ENCODE measurements around the gene ARHGAP45.
A peak's percentile ranks its signal among the peaks of the same experiment; 100 is the strongest.

The ARHGAP45 gene

GRCh38 chr19:1037621-1038064 lies 29.3 kb upstream of the ARHGAP45 start:
- DNase-seq = no peak

GRCh38 chr19:1038978-1039645 lies 27.9 kb upstream of the ARHGAP45 start:
- DNase-seq = no peak

GRCh38 chr19:1039646-1040475 lies 27.1 kb upstream of the ARHGAP45 start, which contains the start of gene ABCA7:
Gene ABCA7 (plus strand): TSS chr19:1040107. CDS start chr19:1041362, 1,255 bp downstream.
- peak; percentile 87 for DNase-seq

DNA sequence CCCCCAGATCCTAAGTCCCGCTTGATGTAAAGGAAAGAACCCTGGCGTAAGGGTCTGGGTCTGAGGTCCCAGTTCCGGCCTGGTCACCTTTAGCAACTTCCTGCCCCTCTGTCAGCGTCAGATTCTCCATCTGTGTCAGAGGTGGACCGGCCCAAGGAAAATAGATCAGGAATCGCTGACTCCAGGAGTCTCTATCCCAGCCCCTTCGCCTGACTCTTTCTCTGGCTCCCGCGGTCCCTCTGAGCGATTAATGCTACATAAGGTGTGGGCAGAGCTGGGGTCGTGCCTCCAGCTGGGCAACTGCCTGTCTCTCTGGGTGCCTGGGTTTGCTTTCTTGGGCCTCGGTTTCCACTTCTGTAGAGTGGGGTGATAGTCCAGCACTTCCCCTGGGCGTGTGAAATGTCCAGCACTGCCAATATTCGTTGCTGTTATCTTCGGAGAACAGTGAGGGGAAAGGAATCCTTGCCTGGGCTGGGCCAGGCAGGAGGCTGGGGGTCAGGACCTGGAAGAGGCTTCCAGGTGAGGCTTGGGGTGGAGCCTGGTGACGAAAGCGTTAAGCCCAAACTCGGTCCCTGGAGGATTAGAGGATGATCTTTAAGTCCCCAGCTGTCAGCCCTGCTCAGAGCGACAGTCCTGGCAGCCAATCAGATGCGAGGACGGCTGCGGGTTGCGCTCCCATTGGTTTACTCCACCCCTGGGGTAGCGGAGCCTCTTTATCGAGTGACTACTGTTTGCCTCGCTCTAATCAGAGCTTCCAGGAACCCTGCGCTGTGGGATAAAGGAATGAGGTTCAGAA lies 26.3 kb upstream of the ARHGAP45 start:
- DNase-seq = peak; percentile 75

GRCh38 chr19:1041272-1041834 lies 25.6 kb upstream of the ARHGAP45 start:
- DNase-seq = no peak

DNA sequence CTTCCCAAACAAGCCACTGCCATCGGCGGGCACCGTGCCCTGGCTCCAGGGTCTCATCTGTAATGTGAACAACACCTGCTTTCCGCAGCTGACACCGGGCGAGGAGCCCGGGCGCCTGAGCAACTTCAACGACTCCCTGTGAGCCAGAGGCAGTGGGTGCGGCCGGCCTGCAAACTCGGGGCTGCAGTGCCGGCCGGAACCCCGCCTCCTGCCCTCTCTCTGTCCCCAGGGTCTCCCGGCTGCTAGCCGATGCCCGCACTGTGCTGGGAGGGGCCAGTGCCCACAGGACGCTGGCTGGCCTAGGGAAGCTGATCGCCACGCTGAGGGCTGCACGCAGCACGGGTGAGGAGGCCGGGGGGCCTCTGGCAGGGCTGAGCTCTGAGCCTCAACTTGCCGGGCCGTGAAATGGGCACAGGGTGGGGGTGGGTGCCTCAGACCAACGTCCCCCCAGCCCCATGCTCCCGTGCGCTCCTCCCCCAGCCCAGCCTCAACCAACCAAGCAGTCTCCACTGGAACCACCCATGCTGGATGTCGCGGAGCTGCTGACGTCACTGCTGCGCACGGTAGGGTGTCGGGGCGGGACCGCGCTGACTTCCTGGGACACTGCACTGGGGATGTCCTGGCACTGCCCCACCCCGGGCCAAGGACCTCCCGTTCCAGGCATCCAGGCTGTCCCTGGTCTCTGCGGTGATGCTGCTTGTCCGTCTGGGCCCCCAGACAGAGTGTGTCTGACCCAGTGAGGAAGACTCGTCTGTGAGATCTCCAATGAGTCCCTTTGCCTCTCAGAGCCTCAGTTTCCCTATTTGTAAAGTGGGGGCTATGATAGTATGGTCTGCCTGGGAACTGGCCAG lies 24.9 kb upstream of the ARHGAP45 start:
- no peak for DNase-seq

- DNase-seq = no peak
Observed at GRCh38 chr19:1042689-1043511, 24.1 kb upstream of the ARHGAP45 start.

DNA sequence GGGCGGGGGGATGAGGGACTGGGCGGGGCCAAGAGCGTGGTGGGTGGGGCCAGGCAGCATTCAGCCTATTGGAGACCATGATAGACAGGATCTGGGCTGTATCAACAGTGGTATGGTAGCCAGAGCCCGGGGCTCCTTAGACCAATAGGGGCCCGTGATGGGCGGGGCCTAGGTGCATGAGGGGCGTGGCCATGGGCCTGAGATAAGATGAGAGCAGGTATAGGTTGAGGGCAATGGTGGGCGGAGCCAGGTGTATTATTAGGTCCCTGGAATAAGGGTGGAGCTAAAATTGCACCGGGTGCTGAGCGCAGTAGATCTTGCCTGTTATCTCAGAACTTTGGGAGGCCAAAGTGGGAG lies 21.7 kb upstream of the ARHGAP45 start:
- DNase-seq = no peak

DNA sequence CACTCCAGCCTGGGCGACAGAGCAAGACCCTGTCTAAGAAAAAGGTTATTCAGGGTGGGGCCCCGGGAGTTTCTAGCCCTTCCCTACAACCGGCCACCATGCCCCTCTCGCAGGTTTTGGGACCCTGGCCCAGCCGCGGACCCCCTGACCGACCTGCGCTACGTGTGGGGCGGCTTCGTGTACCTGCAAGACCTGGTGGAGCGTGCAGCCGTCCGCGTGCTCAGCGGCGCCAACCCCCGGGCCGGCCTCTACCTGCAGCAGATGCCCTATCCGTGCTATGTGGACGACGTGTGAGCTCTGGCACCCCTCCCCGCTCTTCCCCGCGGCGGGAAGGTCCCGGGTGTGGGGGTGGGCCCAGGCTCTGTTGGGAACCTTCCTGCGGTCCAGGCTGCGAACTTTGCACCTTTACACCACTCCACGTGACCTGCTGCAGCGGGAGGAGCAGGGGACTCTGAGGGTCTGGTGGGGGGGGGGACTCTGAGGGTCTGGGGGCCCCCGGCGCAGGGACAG lies 20.8 kb upstream of the ARHGAP45 start:
- DNase-seq = no peak

DNA sequence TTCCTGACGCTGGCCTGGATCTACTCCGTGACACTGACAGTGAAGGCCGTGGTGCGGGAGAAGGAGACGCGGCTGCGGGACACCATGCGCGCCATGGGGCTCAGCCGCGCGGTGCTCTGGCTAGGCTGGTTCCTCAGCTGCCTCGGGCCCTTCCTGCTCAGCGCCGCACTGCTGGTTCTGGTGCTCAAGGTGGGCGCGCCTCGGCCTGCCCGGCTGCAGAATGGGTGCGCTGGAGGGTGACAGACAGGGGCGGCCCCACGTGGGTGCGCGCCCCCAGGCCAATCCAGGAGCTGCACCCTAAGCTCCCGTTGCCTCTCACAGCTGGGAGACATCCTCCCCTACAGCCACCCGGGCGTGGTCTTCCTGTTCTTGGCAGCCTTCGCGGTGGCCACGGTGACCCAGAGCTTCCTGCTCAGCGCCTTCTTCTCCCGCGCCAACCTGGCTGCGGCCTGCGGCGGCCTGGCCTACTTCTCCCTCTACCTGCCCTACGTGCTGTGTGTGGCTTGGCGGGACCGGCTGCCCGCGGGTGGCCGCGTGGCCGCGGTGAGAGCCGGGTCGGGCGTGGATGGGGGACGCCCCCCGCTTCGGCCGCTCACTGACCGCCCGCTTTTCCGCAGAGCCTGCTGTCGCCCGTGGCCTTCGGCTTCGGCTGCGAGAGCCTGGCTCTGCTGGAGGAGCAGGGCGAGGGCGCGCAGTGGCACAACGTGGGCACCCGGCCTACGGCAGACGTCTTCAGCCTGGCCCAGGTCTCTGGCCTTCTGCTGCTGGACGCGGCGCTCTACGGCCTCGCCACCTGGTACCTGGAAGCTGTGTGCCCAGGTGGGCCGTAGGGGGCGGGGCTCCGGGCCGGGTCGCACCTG lies 19.9 kb upstream of the ARHGAP45 start:
- no peak for DNase-seq

- DNase-seq = no peak
Observed at GRCh38 chr19:1047696-1048147, 19.2 kb upstream of the ARHGAP45 start.

GRCh38 chr19:1049106-1049505 lies 17.9 kb upstream of the ARHGAP45 start:
- DNase-seq = no peak

- no peak for DNase-seq
Observed at GRCh38 chr19:1049800-1050199, 17.2 kb upstream of the ARHGAP45 start.

GRCh38 chr19:1050989-1051788 lies 15.8 kb upstream of the ARHGAP45 start:
- DNase-seq = no peak

GRCh38 chr19:1051791-1052190 lies 15.2 kb upstream of the ARHGAP45 start:
- no peak for DNase-seq

DNA sequence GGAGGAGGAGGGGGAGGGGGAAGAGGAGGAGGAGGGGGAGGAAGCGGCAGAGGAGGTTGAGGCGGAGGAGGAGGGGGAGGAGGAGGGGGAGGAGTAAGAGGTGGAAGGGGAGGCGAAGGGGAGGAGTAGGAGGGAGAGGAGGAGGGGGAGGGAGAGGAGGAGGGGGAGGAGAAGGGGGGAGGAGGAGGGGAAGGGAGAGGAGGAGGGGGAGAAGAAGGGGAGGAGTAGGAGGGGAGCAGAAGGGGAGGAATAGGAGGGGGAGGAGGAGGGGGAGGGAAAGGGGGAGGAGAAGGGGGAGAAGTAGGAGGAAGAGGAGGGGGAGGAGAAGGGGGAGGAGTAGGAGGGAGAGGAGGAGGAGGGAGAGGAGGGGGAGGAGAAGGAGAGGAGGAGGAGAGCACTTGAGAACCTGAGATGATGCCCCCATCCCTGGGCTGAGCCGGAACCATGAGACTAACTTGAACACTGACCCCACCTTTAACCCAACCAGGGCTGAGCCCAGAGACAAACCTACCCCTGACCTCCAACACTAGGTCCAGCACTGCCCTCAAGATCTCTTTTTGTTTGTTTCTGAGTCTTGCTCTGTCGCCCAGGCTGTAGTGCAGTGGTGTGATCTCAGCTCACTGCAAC lies 14.5 kb upstream of the ARHGAP45 start:
- no peak for DNase-seq

- no peak for DNase-seq
Observed at GRCh38 chr19:1053176-1054101, 13.5 kb upstream of the ARHGAP45 start.

Measured in right kidney (tissue), 1 donor.